Panc1 (cell line): ENCODE data around the gene GPR37L1. TPM values are rescaled to one million over a fixed set of nuclear protein-coding genes. Genes with fewer than 3 reads are reported as not detected.
"Not testable (repeated sequence)": the region's sequence is repeated elsewhere in the genome, so short reads cannot be mapped to it uniquely, and the experiment has no call there.

Source experiments
- ATAC-seq: fragments of 200-7000 bp; cut with Tn5 transposase; 2 replicates; pipeline ENCODE4 v1.9.1; 2020; ENCODE audit warnings: mild to moderate bottlenecking, moderate library complexity
- BruUV-seq: library from RNA; stranded (reverse); fragments of 400-500 nt; replicated peaks from 2 replicates; lab custom pipeline; 2021; lab: Mats Ljungman, UMichigan
- CTCF ChIA-PET: fragments of 300-600 bp; sonication (Branson Sonifier 250); formaldehyde crosslinking; loops from one replicate; lab custom pipeline; 2022; ENCODE audit warnings: antibody characterized with exemption; lab: Charles Lee
- POLR2A ChIA-PET: fragments of 300-600 bp; sonication (Branson Sonifier 250); formaldehyde crosslinking; loops from one replicate; lab custom pipeline; 2022; ENCODE audit warnings: antibody characterized with exemption; lab: Charles Lee
- DNase-seq: peaks from one replicate; pipeline ENCODE4 v3.0.0-alpha.2; 2010; ENCODE audit warnings: low read depth, low spot score
- H3K27ac ChIP-seq: 2 replicates; pipeline ENCODE4 v1.5.1; 2011; ENCODE audit warnings: mild to moderate bottlenecking, low read length, inconsistent platforms
- H3K27me3 ChIP-seq: fragments of 200-500 bp; sonication (Bioruptor generic); 2 replicates; pipeline ENCODE4 v1.6.0; 2014; ENCODE audit warnings: low read length, inconsistent platforms; ENCODE audit not compliant: control insufficient read depth, insufficient read depth
- H3K36me3 ChIP-seq: fragments of 200-500 bp; sonication (Bioruptor generic); 2 replicates; pipeline ENCODE4 v1.5.1; 2014; ENCODE audit warnings: inconsistent platforms, mild to moderate bottlenecking, low read length, moderate library complexity; ENCODE audit not compliant: control insufficient read depth, insufficient read depth
- H3K4me1 ChIP-seq: 2 replicates; pipeline ENCODE4 v1.5.1; 2011; ENCODE audit warnings: inconsistent platforms, mild to moderate bottlenecking, low read length, moderate library complexity; ENCODE audit not compliant: control insufficient read depth, insufficient read depth
- H3K4me3 ChIP-seq, 2 experiments: 2 replicates each; pipeline ENCODE4 v1.5.1; 2011 to 2012; ENCODE audit warnings: low read depth in 2 of 2, low read length in 2 of 2, mild to moderate bottlenecking in 2 of 2, inconsistent platforms in 1 of 2, moderate library complexity in 1 of 2
- H3K9me3 ChIP-seq: fragments of 200-500 bp; sonication (Bioruptor generic); 2 replicates; pipeline ENCODE4 v1.5.1; 2014; ENCODE audit warnings: low read depth, mild to moderate bottlenecking, inconsistent platforms, low read length, moderate library complexity; ENCODE audit not compliant: control insufficient read depth, insufficient read depth
- CTCF ChIP-seq: fragments of 450-650 bp; IDR thresholded peaks from 2 replicates; pipeline ENCODE4 v1.5.1; 2017; ENCODE audit warnings: mild to moderate bottlenecking
- POLR2AphosphoS5 ChIP-seq: IDR thresholded peaks from 2 replicates; pipeline ENCODE4 v1.6.1; 2012; ENCODE audit warnings: mild to moderate bottlenecking, low read depth, low read length, moderate library complexity
- SIN3A ChIP-seq: IDR thresholded peaks from 2 replicates; pipeline ENCODE4 v1.6.1; 2012; ENCODE audit warnings: low read depth, mild to moderate bottlenecking, low read length, moderate library complexity, borderline replicate concordance; ENCODE audit not compliant: insufficient read depth
- TCF7L2 ChIP-seq: IDR thresholded peaks from 2 replicates; pipeline ENCODE4 v1.6.1; 2011; ENCODE audit warnings: mild to moderate bottlenecking, low read depth, low read length, inconsistent platforms
- in situ Hi-C: cut with HindIII; loops from 2 replicates; pipeline ENCODE4 v1.10.0; 2016; ENCODE audit warnings: low sequenced_read_pairs, low pct_unique_long_range_greater_than_20kb
- intact Hi-C: fragments of 100-400 bp; cut with micrococcal nuclease; formaldehyde crosslinking; loops from one replicate; pipeline ENCODE4 v1.10.0; 2022; ENCODE audit not compliant: unreplicated experiment
- total RNA-seq: library from RNA; stranded (reverse); gene quantifications from one replicate; pipeline ENCODE4 v1.2.1, GENCODE V29; 2021; ENCODE audit not compliant: unreplicated experiment
- TF ChIP-seq, protein P1 (sequence below), 2 experiments: IDR thresholded peaks; 2 replicates each; pipeline ENCODE4 v1.6.1; 2011 to 2012; ENCODE audit warnings: low read depth in 2 of 2, control low read depth in 1 of 2, low read length in 1 of 2, mild to moderate bottlenecking in 1 of 2, moderate library complexity in 1 of 2; ENCODE audit not compliant: insufficient read depth in 1 of 2

Gene GPR37L1
- total RNA-seq, 1 experiment from 2014 or later: 0.44 TPM

GRCh38 chr1:202144402-202145067 is 21.8 kb downstream of the GPR37L1 start, which contains the start of gene ARL8A:
TSS of gene ARL8A (minus strand) at chr1:202144737. CDS start at chr1:202144572, 165 bp downstream.
- TF ChIP-seq SIN3A (no peak), TCF7L2 (no peak), CTCF (no peak), POLR2AphosphoS5 (no peak)
- TF ChIP-seq, protein P1, sequence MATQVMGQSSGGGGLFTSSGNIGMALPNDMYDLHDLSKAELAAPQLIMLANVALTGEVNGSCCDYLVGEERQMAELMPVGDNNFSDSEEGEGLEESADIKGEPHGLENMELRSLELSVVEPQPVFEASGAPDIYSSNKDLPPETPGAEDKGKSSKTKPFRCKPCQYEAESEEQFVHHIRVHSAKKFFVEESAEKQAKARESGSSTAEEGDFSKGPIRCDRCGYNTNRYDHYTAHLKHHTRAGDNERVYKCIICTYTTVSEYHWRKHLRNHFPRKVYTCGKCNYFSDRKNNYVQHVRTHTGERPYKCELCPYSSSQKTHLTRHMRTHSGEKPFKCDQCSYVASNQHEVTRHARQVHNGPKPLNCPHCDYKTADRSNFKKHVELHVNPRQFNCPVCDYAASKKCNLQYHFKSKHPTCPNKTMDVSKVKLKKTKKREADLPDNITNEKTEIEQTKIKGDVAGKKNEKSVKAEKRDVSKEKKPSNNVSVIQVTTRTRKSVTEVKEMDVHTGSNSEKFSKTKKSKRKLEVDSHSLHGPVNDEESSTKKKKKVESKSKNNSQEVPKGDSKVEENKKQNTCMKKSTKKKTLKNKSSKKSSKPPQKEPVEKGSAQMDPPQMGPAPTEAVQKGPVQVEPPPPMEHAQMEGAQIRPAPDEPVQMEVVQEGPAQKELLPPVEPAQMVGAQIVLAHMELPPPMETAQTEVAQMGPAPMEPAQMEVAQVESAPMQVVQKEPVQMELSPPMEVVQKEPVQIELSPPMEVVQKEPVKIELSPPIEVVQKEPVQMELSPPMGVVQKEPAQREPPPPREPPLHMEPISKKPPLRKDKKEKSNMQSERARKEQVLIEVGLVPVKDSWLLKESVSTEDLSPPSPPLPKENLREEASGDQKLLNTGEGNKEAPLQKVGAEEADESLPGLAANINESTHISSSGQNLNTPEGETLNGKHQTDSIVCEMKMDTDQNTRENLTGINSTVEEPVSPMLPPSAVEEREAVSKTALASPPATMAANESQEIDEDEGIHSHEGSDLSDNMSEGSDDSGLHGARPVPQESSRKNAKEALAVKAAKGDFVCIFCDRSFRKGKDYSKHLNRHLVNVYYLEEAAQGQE (IDR thresholded peaks at IDR 0.05; ENCODE audit: insufficient read depth in 1 of 2, low read depth in 2 of 2, low read length in 1 of 2): no peak
- peak; percentile 89 for ATAC-seq

DNA sequence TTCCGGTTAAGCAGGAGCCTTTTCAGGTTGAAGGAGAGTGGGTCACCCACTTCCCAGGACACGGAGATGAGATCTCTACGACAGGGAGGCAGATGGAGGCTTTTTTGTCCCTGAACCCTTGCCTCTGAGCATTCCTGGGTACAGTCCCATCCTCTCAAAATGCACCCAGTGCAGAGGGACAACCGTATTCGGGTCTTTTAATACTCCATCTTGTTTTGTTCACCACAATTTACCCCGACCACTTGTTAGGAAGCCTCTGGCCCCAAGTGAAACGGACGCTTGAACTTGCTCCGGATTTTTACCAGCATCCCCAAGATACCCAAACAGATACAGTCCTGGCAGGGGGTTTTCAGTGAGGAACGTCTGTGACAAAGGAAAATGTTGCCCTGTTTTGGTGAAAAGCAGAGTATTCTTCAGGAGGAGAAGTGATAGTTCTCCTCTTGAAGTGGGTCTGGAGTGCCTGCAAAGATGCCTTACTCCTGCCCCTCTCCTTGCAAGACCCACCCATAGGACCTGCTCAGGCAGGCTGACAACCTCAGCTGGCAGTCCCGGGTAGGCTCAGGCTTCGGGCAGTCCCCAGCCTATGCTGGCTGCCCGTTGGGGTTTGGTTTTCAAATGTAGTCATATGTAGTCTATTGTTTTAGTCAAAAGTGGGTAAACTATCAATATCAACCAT is 22.5 kb downstream of the GPR37L1 start:
- in situ Hi-C loops: no loop called here
- H3K4me3 ChIP-seq: peak overlapping the region; percentile 65 to 85
- peaks cover 15% of the 10 kb centered on the region for H3K4me1 ChIP-seq
- TF ChIP-seq TCF7L2 (no peak), POLR2AphosphoS5 (no peak), SIN3A (no peak), CTCF (no peak)
- TF ChIP-seq, protein P1 (IDR thresholded peaks at IDR 0.05; ENCODE audit: insufficient read depth in 1 of 2, low read depth in 2 of 2, low read length in 1 of 2): no peak
- H3K36me3 ChIP-seq: peaks cover 2% of the 10 kb centered on the region; the same call in 1 of the 2 replicates
- no peaks in the 10 kb centered on the region for H3K9me3 ChIP-seq
- BruUV-seq: TSS peak; percentile 67
- intact Hi-C loops: no loop called here
- peak; percentile 39 for ATAC-seq
- POLR2A ChIA-PET: no interaction called here
- no peaks in the 10 kb centered on the region for H3K27me3 ChIP-seq
- no peak for DNase-seq
- CTCF ChIA-PET: no interaction called here
- H3K27ac ChIP-seq: peak overlapping the region; percentile 89

More at GRCh38 chr1:202144402-202145067, 21.8 kb downstream of the GPR37L1 start, which contains the start of gene ARL8A:
- H3K36me3 ChIP-seq: peaks cover 2% of the 10 kb centered on the region; the same call in 1 of the 2 replicates
- BruUV-seq: no TSS peak
- peak within 1 kb of the TSS; percentile 89 for H3K27ac ChIP-seq
- no peaks in the 10 kb centered on the region for H3K27me3 ChIP-seq
- peaks cover 15% of the 10 kb centered on the region for H3K4me1 ChIP-seq
- POLR2A ChIA-PET: no interaction called here
- CTCF ChIA-PET: no interaction called here
- no peak for DNase-seq
- H3K9me3 ChIP-seq: no peaks in the 10 kb centered on the region
- intact Hi-C loops: no loop called here
- in situ Hi-C loops: no loop called here
- peak within 1 kb of the TSS; percentile 85 to 94 for H3K4me3 ChIP-seq

- CTCF ChIA-PET, ATAC-seq, H3K36me3 ChIP-seq, in situ Hi-C loops, intact Hi-C loops, H3K27ac ChIP-seq, H3K9me3 ChIP-seq, POLR2A ChIA-PET, H3K27me3 ChIP-seq, DNase-seq, H3K4me3 ChIP-seq, BruUV-seq: not testable (repeated sequence)
- peaks cover 15% of the 10 kb centered on the region for H3K4me1 ChIP-seq
These were observed 23.0 kb downstream of the GPR37L1 start for GRCh38 chr1:202145744-202146140.
